ENCODE results near the gene RAMACL. TPM values are rescaled to one million over a fixed set of nuclear protein-coding genes. Genes with fewer than 3 reads are reported as not detected.

The RAMACL gene
- total RNA-seq, 1 experiment from 2014 or later: 0.28 TPM

GRCh38 chr6:166603043-166603690, 16.7 kb upstream of the RAMACL start:
- Histone ChIP-seq H3K23me2 (ENCODE audit: insufficient read length, low read depth, low read length, poor library complexity, severe bottlenecking) (no peaks in the 10 kb centered on the region), H2AK5ac (ENCODE audit: insufficient read length, low read length) (no peak overlapping the region), H3T11ph (ENCODE audit: low read length) (no peak overlapping the region), H4K91ac (ENCODE audit: insufficient read length, low read depth, low read length) (no peak overlapping the region), H3K27ac (ENCODE audit: insufficient read length, low read depth, low read length) (no peak overlapping the region), H3K4me2 (ENCODE audit: insufficient read depth, insufficient read length, low read length) (no peak overlapping the region), H2AFZ (ENCODE audit: low read length) (no peak overlapping the region), H3K23ac (ENCODE audit: insufficient read length, low read depth, low read length) (no peak overlapping the region), H3K18ac (ENCODE audit: insufficient read length, low read depth, low read length) (no peak overlapping the region), H3K4me1 (ENCODE audit: insufficient read depth, low read length) (peaks cover 3% of the 10 kb centered on the region; the same call in 1 of the 2 replicates), H2BK5ac (ENCODE audit: insufficient read length, low read length) (no peak overlapping the region), H3K9ac (ENCODE audit: extremely low read depth, insufficient read length, low read length) (no peak overlapping the region), H3K4ac (ENCODE audit: low read depth, low read length) (no peak overlapping the region), H2BK120ac (ENCODE audit: low read depth, low read length, poor library complexity, severe bottlenecking) (no peak overlapping the region), H4K5ac (ENCODE audit: insufficient read length, low read depth, low read length) (no peak overlapping the region), H4K8ac (replicated peaks; ENCODE audit: insufficient read length, low read depth, low read length) (no peak overlapping the region), H4K20me1 (ENCODE audit: control insufficient read depth, insufficient read depth, insufficient read length) (no peaks in the 10 kb centered on the region), H3K27me3 (ENCODE audit: insufficient read depth, low read length) (no peaks in the 10 kb centered on the region), H3K14ac (ENCODE audit: insufficient read depth, low read length) (no peak overlapping the region), H2BK15ac (ENCODE audit: low read depth, low read length) (no peak overlapping the region), H2BK12ac (ENCODE audit: insufficient read length, low read depth, low read length) (no peak overlapping the region), H3K79me2 (ENCODE audit: insufficient read depth, low read length) (peaks cover 6% of the 10 kb centered on the region; the same call in 1 of the 2 replicates), H3K79me1 (ENCODE audit: insufficient read depth, low read depth, low read length, poor library complexity, severe bottlenecking) (peaks cover 8% of the 10 kb centered on the region), H3K9me3 (ENCODE audit: control insufficient read depth, low read depth, low read length) (no peaks in the 10 kb centered on the region), H3K56ac (ENCODE audit: insufficient read length, low read depth, low read length) (no peak overlapping the region), H2BK20ac (ENCODE audit: low read depth, low read length, poor library complexity, severe bottlenecking) (no peak overlapping the region)
- H3K9me3 Mint-ChIP-seq: no peaks in the 10 kb centered on the region
- H3K4me3 Mint-ChIP-seq: no peak overlapping the region
- H3K27ac Mint-ChIP-seq: peak overlapping the region in 1 of 3 experiments; percentile 45; a peak in 2 of 7 replicates
- H3K4me1 Mint-ChIP-seq: peaks cover 20% of the 10 kb centered on the region in 2 experiments
- H3K36me3 Mint-ChIP-seq (ENCODE audit: insufficient read depth in 1 of 3, low read depth in 3 of 3): peaks cover 0 to 4% (median 0%) of the 10 kb centered on the region in 3 experiments; a peak in 3 of 7 replicates
- TF ChIP-seq, protein P1, sequence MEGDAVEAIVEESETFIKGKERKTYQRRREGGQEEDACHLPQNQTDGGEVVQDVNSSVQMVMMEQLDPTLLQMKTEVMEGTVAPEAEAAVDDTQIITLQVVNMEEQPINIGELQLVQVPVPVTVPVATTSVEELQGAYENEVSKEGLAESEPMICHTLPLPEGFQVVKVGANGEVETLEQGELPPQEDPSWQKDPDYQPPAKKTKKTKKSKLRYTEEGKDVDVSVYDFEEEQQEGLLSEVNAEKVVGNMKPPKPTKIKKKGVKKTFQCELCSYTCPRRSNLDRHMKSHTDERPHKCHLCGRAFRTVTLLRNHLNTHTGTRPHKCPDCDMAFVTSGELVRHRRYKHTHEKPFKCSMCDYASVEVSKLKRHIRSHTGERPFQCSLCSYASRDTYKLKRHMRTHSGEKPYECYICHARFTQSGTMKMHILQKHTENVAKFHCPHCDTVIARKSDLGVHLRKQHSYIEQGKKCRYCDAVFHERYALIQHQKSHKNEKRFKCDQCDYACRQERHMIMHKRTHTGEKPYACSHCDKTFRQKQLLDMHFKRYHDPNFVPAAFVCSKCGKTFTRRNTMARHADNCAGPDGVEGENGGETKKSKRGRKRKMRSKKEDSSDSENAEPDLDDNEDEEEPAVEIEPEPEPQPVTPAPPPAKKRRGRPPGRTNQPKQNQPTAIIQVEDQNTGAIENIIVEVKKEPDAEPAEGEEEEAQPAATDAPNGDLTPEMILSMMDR (conservative IDR thresholded peaks at IDR 0.05): no peak
- H3K27me3 Mint-ChIP-seq (ENCODE audit: low read depth): no peaks in the 10 kb centered on the region
- WGBS (ENCODE audit: extremely low coverage, insufficient read length, low lambda C conversion rate): no CpG with 5 or more reads among the region's 14 CpGs
- DNase-seq: no peak

All from H9 (cell line).